SKM-1 (cell line): ENCODE data around the gene PAXX.

Experiments used
- DNase-seq: peaks from one replicate; lab custom pipeline; 2025; ENCODE audit not compliant: unreplicated experiment; lab: John Stamatoyannopoulos, UW

PAXX gene

GRCh38 chr9:136980669-136981478 lies 11.3 kb upstream of the PAXX start:
- DNase-seq, result no peak

- DNase-seq, result no peak
Observed at GRCh38 chr9:136981588-136982231, 10.5 kb upstream of the PAXX start.

- DNase-seq, result no peak
Observed at GRCh38 chr9:136982232-136983051, 9.8 kb upstream of the PAXX start, which contains the start of gene LCNL1. Gene LCNL1 (plus strand): TSS chr9:136982993. CDS start chr9:136983587, 594 bp downstream.

GRCh38 chr9:136983167-136983566 lies 9.1 kb upstream of the PAXX start:
- DNase-seq, result no peak

GRCh38 chr9:136983656-136984314 lies 8.4 kb upstream of the PAXX start:
- no peak for DNase-seq

- no peak for DNase-seq
Observed at GRCh38 chr9:136984464-136985026, 7.7 kb upstream of the PAXX start.

GRCh38 chr9:136985027-136985602 lies 7.1 kb upstream of the PAXX start:
- DNase-seq, result no peak

GRCh38 chr9:136985853-136986252 lies 6.4 kb upstream of the PAXX start:
- DNase-seq, result no peak

GRCh38 chr9:136988872-136989271 lies 3.4 kb upstream of the PAXX start:
- no peak for DNase-seq

GRCh38 chr9:136990242-136990911 lies 1.8 kb upstream of the PAXX start:
- no peak for DNase-seq

GRCh38 chr9:136992819-136993369 lies 672 bp downstream of the PAXX start:
- DNase-seq, result no peak

GRCh38 chr9:136994180-136994887 lies 2.1 kb downstream of the PAXX start:
- DNase-seq, result no peak

GRCh38 chr9:136994888-136995230 lies 2.6 kb downstream of the PAXX start:
- DNase-seq, result no peak

GRCh38 chr9:136995362-136995761 lies 3.1 kb downstream of the PAXX start:
- no peak for DNase-seq

GRCh38 chr9:136995772-136996311 lies 3.6 kb downstream of the PAXX start:
- DNase-seq, result no peak

GRCh38 chr9:136996361-136997292 lies 4.4 kb downstream of the PAXX start, which contains the start of gene CLIC3:
Gene CLIC3 (minus strand): TSS chr9:136996568. CDS start chr9:136996543, 25 bp downstream.
- DNase-seq, result no peak

GRCh38 chr9:136997371-136997770 lies 5.1 kb downstream of the PAXX start:
- no peak for DNase-seq

- no peak for DNase-seq
Observed at GRCh38 chr9:136997830-136998234, 5.6 kb downstream of the PAXX start.
